Myocyte (in vitro differentiated cells): ENCODE results near the gene DCHS1. TPM values are rescaled to one million over a fixed set of nuclear protein-coding genes. Genes with fewer than 3 reads are reported as not detected.

Experiments used
- DNase-seq: peaks from one replicate; pipeline ENCODE4 v3.0.0-alpha.2; 2012; ENCODE audit warnings: low read depth
- total RNA-seq: library from RNA; depleted of rRNA; stranded (reverse); fragments of >200 nt; gene quantifications from 2 replicates; pipeline ENCODE4 v1.2.3, GENCODE V29; 2014

Gene DCHS1
- total RNA-seq, 1 donor from 2014 or later: 0.78 TPM

DNA sequence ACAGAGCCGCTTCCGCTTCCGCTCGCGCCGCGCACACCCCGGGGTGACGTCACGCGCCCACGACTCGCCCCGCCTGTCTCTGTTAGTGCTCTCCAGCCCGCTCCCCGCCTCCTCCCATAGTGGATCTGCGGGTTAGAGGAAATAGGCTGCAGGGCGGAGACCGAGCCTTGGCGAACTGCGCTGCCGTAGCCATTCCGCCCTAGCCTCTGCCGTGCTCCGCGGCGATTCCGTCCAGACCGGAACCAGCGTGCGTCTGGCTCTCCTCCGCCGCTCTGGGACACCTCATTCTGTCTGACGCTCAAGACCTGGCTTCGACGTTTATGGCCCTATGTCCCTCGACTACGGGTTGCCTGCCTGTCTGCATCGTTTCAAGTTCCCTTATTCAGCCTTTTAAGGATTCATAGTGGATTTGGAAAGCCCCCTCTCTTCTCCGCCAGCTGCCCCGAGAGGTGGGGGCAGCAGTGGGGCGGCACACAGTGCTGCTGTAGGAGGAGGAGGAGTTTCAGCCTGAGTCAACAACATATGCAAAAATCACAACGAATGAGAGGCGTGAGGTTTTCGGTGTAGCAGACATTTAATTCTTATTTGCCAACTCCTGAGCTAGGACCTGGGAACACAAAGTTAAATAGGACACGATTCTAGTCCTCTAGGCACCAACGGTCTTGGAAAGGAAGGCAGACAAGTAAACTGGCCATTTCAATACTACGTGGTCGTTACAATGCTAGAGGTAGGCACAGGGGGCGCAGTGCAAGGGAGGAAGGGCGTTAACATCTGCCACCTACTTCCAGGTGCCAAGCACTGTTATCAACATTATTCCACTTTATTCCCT lies 43.2 kb downstream of the DCHS1 start, which contains the start of gene TAF10:
TAF10 (minus strand) TSS at position 4 of the 829 bp plus-strand sequence. CDS start 27 bp downstream, outside the sequence.
- peak; percentile 96 for DNase-seq

DNA sequence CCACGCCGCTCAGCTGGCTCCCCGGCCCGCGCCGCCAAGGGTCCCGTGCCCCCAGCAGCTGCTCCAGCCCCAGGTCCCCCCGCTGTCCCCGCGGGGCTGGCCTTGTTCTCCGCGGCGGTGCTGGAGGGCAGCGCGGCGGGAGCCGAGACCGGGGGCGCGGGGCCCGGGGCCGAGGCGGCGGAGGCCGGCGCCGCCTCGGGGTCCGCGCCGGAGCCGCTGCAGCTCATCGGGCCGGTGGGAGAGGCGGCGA lies 43.7 kb downstream of the DCHS1 start:
- no peak for DNase-seq

DNA sequence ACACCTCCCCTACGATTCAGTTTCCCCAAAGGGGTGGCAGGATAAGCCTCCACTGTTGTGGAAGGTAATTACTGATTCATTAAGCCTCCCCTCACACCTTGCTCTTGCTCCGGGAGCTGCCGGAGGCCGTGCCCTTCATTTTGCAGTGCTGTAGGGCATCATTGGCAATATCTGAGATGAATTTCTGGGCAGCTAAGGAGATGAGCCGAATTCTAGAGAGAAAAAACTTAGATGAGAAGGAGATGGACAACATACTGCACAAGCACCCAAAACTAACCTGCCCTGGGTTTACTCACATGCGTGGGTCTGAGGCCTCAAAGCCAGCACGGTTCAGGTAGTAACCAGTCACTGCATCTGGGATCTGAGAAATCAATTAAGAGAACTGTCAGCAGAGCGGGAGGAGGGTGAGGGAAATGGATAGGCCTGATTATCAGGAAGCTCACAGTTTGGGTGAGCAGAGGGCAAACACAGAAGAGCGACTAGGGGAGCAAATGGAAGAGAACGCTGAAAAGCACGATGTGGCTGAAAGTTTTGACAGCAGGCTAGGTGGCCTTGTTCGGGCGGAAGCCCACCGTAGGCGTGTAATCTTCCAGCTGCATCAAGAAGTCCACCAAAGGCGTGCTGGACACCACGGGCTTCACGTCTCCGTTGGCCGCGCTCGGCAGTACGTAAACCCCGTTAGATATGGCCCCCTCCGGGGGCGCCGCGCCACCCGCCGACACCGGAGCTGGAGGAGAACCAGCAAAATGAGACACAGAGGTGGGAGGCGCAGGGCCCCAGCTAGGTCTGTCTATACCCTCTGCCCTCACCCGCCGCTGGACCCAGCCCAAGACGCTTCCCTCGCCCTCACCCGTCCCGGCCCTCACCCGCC lies 44.3 kb downstream of the DCHS1 start:
- peak; percentile 38 for DNase-seq

DNA sequence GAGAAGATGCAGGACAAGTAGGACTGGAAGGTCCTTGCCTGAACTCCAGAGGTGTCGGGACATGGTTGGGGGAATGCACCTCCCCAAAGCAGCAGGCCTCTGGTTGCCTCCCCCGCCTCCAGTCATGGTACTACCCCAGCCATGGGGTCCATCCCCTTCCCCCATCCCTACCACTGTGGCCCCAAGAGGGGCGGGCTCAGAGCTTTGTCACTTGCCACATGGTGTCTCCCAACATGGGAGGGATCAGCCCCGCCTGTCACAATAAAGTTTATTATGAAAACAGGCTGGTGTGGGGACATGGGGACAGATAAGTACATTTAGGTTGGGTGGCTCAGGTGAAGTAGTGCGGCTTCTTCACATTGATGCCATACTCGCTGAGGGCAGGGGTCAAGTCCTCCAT lies 45.0 kb downstream of the DCHS1 start:
- DNase-seq: no peak

DNA sequence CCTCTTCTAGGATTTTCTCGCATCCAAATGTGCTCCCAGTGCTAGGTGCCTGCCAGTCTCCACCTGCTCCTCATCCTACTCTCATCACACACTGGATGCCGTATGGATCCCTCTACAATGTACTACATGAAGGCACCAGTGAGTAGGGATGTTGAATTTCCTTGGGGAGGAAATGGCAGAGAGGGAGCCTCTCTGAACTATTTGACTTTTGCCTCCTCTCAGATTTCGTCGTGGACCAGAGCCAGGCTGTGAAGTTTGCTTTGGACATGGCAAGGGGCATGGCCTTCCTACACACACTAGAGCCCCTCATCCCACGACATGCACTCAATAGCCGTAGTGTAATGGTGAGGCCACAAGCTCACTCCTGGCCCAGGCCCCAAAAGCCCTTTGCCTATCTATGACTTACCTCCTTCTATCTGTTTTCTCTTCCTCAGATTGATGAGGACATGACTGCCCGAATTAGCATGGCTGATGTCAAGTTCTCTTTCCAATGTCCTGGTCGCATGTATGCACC lies 46.0 kb downstream of the DCHS1 start:
- DNase-seq: no peak

DNA sequence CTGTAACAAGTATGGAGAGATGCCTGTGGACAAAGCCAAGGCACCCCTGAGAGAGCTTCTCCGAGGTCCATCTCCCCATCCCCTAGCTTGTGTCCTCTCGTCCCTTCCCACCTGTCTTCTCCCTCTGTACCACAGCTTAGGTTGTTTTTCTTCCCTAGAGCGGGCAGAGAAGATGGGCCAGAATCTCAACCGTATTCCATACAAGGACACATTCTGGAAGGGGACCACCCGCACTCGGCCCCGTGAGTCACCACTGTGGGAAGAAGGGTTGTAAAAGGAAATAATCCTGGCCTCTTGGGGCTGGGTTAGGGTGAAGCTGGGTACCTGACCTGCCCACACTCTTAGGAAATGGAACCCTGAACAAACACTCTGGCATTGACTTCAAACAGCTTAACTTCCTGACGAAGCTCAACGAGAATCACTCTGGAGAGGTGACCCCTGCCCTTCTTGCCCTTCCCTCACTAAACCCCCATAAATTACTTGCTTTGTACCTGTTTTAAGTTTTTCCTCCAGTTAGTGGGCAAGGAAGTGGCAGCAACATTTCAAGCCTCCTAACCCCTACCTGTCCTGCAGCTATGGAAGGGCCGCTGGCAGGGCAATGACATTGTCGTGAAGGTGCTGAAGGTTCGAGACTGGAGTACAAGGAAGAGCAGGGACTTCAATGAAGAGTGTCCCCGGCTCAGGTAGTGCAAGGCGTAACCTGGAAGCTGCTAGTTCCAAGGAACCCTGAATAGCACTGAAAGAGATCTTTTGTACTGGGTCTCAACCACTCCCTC lies 46.7 kb downstream of the DCHS1 start:
- DNase-seq: no peak

DNA sequence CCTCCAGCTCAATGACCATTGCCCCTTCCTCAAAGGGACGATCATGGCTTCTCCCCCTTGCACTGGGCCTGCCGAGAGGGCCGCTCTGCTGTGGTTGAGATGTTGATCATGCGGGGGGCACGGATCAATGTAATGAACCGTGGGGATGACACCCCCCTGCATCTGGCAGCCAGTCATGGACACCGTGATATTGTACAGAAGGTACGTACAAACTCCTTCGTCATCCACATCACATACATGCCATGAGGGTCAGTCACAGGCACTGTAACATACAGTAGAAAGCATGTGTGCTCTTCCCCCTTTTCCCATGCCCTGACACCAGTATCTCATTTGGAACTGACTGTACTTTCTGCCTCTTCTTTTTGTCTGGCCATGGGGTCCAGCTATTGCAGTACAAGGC lies 47.6 kb downstream of the DCHS1 start:
- DNase-seq: no peak

DNA sequence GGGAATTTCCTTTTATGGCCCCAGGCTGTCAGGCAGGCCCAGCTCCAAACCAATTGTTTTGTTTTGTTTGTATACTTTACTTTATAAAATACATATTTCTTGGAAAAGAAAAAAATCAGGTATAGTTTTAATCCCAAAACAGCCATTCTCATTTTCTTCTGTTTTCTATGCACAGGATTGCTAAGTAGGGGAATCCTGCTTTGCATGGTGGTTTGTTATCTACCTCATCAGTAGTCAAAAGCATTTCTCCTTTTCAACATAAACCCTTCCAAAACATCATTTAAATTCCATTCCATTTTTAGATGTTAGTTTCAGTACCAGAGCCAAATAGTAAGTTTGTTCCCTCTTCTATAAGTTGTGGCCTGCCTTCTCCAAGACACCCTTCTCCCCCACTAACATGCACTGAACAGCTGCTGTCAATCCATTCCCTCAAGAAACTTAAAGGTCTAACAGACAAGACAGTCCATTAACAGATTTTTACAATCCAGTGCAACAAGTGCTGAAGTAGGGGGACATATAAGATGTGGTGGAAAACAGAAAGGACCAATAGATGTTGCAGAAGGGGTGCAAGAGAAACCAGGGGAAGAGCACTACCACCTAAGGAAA lies 48.3 kb downstream of the DCHS1 start:
- peak; percentile 46 for DNase-seq

DNA sequence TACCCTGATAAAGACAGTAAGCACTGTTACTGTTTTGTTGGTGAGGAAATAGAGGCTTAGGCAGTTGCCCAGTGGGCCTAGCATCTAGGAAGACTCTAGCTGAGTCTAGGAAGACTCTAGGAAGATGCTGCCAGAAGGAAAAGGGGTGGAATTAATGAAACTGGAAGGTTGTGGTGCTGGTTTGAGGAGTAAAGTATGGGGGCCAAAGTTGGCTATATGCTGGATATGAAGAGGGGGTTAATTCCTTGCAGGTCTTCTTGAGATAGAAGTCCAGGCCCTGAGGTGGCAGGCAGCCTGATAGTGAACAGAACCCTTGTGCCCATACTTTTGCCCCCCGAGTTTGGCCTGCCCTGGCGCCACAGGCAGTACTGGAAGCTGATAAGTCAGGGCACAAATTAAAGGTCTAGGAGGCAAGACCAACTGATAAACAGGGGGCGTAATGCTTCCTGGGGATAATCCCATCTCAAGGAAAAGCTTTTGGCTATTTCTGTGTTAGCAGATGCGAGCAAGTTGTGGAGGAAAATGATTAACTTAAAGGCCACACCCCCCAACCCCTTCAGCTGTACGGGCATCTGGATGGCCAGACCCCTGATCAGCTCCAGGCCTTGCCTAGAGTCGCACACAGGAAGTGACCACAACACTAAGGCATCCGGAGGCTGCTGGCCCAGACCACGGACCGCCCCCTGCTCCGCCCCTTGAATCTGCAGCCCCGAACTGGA lies 49.0 kb downstream of the DCHS1 start:
- peak; percentile 94 for DNase-seq

DNA sequence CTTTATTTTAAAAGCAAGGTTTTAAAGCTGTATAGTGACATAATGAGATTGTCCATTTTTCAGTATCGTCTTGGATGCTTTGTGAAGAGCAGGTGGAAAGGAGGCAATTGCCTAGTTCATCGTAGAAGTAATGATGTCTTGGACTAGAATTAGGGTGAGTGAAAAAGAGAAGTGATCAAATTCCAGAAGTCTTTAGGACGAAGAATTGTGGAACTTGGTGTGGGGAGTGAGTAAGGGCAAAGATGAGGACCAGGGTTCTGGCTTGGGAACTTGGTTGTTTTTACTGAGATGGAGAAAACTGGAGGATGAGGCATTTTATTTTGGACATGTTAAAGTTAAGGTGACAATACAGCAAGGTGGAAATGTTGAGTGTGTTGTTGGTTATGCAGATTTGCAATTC lies 50.8 kb downstream of the DCHS1 start:
- no peak for DNase-seq

DNA sequence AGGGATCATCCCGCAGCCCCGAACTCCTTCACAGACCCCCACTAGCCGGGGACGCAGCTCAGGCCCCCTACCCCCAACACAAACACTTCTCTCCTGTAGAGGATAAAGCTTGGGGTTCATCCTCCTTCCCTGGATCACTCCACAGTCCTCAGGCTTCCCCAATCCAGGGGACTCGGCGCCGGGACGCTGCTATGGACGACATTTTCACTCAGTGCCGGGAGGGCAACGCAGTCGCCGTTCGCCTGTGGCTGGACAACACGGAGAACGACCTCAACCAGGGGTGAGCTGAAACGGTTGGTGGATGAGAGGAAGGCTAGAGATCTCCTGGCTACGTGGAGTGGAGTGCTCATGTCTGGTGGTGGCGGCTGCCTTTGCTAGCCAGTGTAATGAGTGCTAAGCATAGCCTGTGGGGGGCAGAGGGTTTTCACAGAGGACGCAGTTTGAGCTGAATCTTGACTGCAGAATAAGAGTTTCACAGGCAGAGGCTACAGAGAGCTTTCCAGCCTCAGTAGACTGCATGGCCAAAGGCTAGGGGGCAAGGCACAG lies 51.5 kb downstream of the DCHS1 start:
- DNase-seq: peak; percentile 76

DNA sequence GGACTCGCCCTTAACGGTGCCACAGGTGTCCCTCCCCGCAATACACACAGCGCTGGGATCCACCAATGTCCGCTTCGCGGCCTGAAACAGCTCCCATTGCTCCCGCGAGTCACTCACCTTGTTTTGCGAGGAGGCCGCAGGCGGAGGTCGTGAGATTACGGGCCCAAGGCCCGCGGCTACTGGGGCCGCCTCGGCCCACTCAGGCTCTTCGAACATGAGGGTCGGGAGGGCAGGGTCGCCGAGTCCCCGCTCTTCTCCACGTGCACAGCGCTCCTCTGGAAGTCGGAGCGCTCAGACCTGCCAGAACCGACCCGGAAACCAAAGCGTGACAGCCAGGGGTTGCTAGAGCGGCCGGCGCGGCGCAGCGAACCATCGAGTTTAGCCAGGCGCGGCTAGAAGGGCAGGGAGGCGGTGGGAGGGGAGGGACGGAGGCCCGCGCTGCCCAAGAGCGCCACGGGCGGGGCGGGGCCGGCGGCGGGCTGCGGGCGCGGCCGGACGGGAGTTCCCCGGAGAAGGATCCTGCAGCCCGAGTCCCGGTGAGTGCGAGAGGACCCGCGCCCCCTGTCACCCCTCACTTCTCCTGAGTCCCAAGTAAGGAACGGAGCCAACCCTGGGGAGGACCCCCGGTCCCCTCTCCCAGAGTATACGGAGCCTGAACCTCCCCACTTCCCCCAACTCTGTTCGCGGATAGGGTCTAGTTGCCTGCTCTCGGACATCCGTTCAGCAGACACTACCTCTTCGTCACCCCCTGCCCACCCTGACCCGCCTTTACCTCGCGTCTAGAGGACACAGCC lies 52.1 kb downstream of the DCHS1 start, which contains the start of the genes ILK and RRP8:
ILK (plus strand) TSS at position 488 of the 794 bp plus-strand sequence. CDS start 498 bp downstream, outside the sequence.
RRP8 (minus strand) TSS at position 330 of the 794 bp plus-strand sequence; CDS start at position 216, 114 bp downstream.
- DNase-seq: peak; percentile 92

DNA sequence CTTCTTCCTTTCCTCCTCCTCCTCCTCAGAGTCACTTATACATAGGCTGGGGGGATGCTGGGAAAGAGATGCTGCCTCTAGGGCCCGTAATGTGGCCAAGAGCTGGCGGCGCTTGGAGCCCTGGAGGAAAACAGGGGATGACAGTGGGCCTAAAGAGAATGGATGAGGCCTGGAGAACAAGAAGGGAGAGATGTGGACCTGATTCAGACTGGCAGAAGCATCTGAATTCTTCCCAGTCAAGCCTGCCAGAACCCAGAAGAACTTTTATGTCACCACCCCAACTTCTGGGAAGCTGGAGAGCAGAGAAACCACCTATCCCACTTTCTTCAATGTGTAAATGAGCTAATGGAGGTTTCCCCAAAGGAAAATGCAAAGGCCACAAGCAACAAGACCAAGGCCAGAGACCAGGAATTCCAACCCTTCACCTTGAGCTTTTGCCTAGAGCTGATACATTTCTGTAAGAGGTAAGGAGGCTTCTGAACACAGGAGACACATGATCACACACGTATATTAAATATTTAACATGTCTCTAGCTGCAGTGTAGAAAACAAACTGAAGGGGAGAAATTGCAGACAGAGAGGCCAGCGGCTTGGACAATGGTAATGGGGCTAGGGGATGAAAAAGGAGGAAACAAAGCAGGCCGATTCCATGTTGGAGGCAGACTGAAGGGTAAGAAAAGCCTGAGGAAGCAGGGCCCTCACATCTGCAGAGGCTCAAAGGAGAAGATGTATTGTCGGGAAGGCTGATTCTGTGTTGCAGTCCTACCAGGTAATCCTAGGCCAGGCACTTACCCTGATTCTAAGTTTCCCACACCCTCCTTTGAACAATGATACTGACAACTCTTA lies 53.3 kb downstream of the DCHS1 start:
- no peak for DNase-seq

DNA sequence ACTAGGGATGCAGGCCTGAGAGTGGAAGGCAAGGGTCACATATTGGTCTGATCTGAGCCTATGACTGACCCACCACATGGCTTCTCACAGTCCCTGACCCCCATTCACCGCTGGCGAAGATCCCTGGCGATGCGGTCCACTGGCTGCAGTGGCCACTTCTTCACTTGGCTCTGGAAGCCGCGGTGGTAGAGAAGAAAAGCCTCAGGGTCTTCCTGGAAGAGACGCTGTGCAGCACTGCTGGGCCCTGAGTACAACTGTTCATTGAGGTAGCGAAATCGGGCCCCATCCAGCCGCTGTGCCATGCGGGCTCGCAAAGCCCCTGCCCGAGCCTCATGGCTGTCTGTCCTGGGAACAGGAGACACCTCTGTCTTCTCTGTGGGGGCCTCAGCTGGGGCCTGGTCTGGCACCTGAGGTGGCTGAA lies 54.6 kb downstream of the DCHS1 start:
- DNase-seq: no peak

DNA sequence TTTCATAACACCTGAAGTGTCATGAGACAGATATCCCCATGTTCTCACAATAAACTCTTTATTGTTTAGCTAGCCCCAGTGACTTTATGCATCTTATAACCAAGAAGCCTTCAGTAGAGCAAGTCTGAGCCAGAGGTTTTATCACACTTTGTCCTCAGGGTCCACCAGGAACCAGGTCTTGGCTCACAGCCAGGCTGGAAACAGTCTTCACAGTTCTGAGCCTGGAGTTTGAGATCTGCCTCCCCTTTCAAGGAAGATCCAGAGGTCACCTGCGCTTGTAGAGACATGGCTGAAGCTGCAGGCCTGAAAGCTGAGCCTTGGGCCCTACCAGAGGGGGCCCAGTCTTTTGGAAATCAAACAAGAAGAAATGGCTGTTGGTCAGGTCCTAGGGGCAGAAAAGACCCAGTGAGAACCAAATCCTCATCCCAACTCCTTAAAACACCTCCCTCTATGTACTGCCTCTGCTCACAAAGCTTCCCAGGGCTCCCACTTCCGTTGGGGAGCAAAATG lies 55.7 kb downstream of the DCHS1 start:
- no peak for DNase-seq

DNA sequence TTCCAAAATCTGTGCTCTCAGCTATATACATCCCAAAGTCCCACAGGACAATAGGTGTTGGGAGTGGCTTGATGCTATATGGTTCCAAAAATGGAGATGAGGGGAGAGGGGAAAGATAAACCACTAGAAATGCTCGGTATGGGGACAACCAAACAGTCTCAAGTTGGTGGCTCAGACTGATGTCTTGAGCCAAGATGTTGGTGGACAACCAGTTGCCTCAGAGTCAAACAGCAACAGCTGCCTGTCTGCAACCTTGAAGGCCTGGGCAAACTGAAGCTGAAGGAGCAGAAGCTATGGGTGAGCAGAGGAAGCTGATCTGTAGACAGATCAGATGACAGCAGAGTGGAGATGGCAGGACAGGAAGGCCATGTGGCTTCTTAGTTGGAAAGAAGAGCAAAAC lies 56.2 kb downstream of the DCHS1 start:
- peak; percentile 56 for DNase-seq

DNA sequence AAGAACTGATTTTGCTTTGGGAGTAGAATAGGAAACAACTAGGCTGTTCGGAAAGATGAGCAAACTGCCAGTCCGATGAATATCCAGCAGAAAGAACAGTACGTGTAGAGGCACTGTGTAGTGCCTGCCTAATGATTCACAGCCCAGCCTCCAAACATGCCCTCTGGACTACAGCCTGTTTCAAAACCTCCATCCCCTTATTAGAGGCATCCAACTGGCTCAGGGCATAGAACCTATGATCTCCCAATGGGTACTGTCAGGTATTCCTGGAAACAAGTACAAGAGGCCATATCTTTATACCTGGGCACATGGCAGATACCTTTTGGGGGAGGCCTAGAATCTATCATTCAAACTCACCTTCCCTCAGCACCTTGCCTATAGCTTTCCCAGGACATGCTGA lies 57.1 kb downstream of the DCHS1 start:
- no peak for DNase-seq
